PC-9 (cell line): Measurements from ENCODE around the gene ID1. TPM values are rescaled to one million over a fixed set of nuclear protein-coding genes. Genes with fewer than 3 reads are reported as not detected.

Experiments
- BruUV-seq: library from RNA; stranded (reverse); fragments of 400-500 nt; replicated peaks from 2 replicates; lab custom pipeline; 2021; lab: Mats Ljungman, UMichigan
- CTCF ChIA-PET: fragments of 300-600 bp; sonication (Branson Sonifier 250); formaldehyde crosslinking; loops from one replicate; lab custom pipeline; 2022; ENCODE audit warnings: antibody characterized with exemption; lab: Charles Lee
- POLR2A ChIA-PET: fragments of 300-600 bp; sonication (Branson Sonifier 250); formaldehyde crosslinking; loops from one replicate; lab custom pipeline; 2022; ENCODE audit warnings: antibody characterized with exemption; ENCODE audit not compliant: unreplicated experiment; lab: Charles Lee
- DNase-seq, 2 experiments: peaks; one replicate each; pipeline versions ENCODE4 v3.0.0 to v3.0.0-alpha.2; 2015 to 2022; ENCODE audit warnings: mixed read lengths in 1 of 2
- H2AFZ ChIP-seq: fragments of 200-600 bp; sonication (generic); 2 replicates; pipeline ENCODE4 v1.8.1; 2017; ENCODE audit warnings: antibody characterized with exemption
- H3F3A ChIP-seq: fragments of 200-600 bp; sonication (generic); 2 replicates; pipeline ENCODE4 v1.8.1; 2017; ENCODE audit warnings: antibody characterized with exemption, mild to moderate bottlenecking, low read depth; ENCODE audit not compliant: insufficient read depth
- H3K27ac ChIP-seq: fragments of 200-600 bp; sonication (generic); 2 replicates; pipeline ENCODE4 v1.6.1; 2016; ENCODE audit warnings: mixed run types
- H3K27me3 ChIP-seq: fragments of 200-600 bp; sonication (generic); 2 replicates; pipeline ENCODE4 v1.6.1; 2016; ENCODE audit warnings: low read depth, mixed run types; ENCODE audit not compliant: insufficient read depth
- H3K36me3 ChIP-seq: fragments of 200-600 bp; sonication (generic); 2 replicates; pipeline ENCODE4 v1.6.1; 2016; ENCODE audit warnings: low read depth, mixed run types
- H3K4me1 ChIP-seq: fragments of 200-600 bp; sonication (generic); replicated peaks from 2 replicates; pipeline ENCODE4 v1.6.1; 2016; ENCODE audit warnings: mixed run types; ENCODE audit not compliant: insufficient read depth
- H3K4me2 ChIP-seq: fragments of 200-600 bp; sonication (generic); 2 replicates; pipeline ENCODE4 v1.6.1; 2017; ENCODE audit warnings: mixed run types
- H3K4me3 ChIP-seq: fragments of 200-600 bp; sonication (generic); 2 replicates; pipeline ENCODE4 v1.6.1; 2016; ENCODE audit warnings: mixed run types
- H3K79me2 ChIP-seq: fragments of 200-600 bp; sonication (generic); 2 replicates; pipeline ENCODE4 v1.6.1; 2017; ENCODE audit warnings: low read depth, mixed run types
- H3K9me2 ChIP-seq: fragments of 200-600 bp; sonication (generic); 2 replicates; pipeline ENCODE4 v1.8.1; 2017; ENCODE audit warnings: mild to moderate bottlenecking; ENCODE audit not compliant: insufficient read depth
- H3K9me3 ChIP-seq: fragments of 200-600 bp; sonication (generic); 2 replicates; pipeline ENCODE4 v1.8.1; 2016; ENCODE audit warnings: low read depth; ENCODE audit not compliant: insufficient read depth
- H4K20me1 ChIP-seq: fragments of 200-600 bp; sonication (generic); 2 replicates; pipeline ENCODE4 v1.8.1; 2017; ENCODE audit not compliant: insufficient read depth
- EZH2 ChIP-seq: fragments of 200-600 bp; sonication (generic); IDR thresholded peaks from 2 replicates; pipeline ENCODE4 v1.8.0; 2017; ENCODE audit warnings: antibody characterized with exemption, low read depth
- intact Hi-C: fragments of 100-400 bp; cut with micrococcal nuclease; formaldehyde crosslinking; loops from one replicate; pipeline ENCODE4 v1.10.0; 2022; ENCODE audit not compliant: unreplicated experiment
- total RNA-seq: library from RNA; stranded (reverse); gene quantifications from 2 replicates; pipeline ENCODE4 v1.2.3, GENCODE V29; 2021
- TF ChIP-seq, protein P1 (sequence below): fragments of 200-600 bp; sonication (generic); conservative IDR thresholded peaks from 2 replicates; pipeline ENCODE4 v1.6.1; 2017; ENCODE audit warnings: mixed run types, antibody characterized with exemption, mild to moderate bottlenecking, moderate library complexity

Gene ID1
- total RNA-seq, 1 experiment from 2014 or later = 74.4 TPM

DNA sequence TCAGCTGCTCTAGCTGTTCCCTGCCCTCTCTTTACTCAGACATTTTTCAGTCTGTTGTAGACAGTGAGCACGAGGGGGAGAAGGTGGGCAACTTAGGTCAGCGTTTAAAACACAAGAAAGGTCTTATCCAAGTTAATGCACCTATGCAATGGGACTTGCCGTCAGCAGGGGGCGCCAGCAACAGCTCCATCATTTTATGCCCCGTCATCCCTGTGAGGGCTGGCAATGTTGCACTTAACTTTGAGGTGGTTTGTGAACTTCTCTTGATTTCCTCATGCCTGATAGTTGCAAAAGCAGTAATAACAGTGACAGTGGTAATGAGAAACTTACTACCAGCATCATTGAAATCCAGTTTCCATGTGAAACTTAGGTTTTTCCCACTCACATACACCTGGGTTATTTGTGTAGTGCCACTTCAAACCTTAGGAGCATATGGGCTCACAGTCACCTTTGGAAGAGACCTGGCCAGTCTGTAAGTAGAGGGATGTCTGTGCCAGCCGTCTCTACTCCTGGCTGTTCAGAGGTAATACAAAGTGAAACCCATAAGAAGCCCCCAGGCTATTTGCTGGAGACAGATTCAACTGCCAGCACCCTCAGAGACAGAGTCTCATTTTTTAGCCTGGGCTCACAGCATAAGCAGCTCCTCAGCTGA is 44.9 kb upstream of the ID1 start:
- ChIA-PET POLR2A (interaction anchor here (0.5 to 1.2 kb wide), 13 partner anchors 33 to 180 kb away, joined by 3 to 8 read pairs (median 4); partner anchors contain the start of gene BCL2L1), CTCF (interaction anchor here (0.5 to 18.7 kb wide), 6 partner anchors 33 to 1957 kb away, joined by 3 to 407 read pairs (median 4); no protein-coding TSS in a partner anchor)
- Histone ChIP-seq H4K20me1 (no peaks in the 10 kb centered on the region), H2AFZ (no peak overlapping the region), H3K27me3 (no peaks in the 10 kb centered on the region), H3K4me2 (peak overlapping the region; percentile 65), H3K4me3 (peak overlapping the region; percentile 3; the same call in 1 of the 2 replicates), H3F3A (peaks cover 73% of the 10 kb centered on the region), H3K79me2 (peaks cover 21% of the 10 kb centered on the region; the same call in 1 of the 2 replicates), H3K36me3 (peaks cover 42% of the 10 kb centered on the region), H3K27ac (peak overlapping the region; percentile 99), H3K4me1 (peaks cover 70% of the 10 kb centered on the region), H3K9me2 (no peaks in the 10 kb centered on the region), H3K9me3 (no peaks in the 10 kb centered on the region)
- peak; percentile 81 to 90 for DNase-seq
- TF ChIP-seq EZH2 = no peak
- TF ChIP-seq, protein P1, sequence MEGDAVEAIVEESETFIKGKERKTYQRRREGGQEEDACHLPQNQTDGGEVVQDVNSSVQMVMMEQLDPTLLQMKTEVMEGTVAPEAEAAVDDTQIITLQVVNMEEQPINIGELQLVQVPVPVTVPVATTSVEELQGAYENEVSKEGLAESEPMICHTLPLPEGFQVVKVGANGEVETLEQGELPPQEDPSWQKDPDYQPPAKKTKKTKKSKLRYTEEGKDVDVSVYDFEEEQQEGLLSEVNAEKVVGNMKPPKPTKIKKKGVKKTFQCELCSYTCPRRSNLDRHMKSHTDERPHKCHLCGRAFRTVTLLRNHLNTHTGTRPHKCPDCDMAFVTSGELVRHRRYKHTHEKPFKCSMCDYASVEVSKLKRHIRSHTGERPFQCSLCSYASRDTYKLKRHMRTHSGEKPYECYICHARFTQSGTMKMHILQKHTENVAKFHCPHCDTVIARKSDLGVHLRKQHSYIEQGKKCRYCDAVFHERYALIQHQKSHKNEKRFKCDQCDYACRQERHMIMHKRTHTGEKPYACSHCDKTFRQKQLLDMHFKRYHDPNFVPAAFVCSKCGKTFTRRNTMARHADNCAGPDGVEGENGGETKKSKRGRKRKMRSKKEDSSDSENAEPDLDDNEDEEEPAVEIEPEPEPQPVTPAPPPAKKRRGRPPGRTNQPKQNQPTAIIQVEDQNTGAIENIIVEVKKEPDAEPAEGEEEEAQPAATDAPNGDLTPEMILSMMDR = peak; percentile 95
- intact Hi-C loops = loop anchor here (1.0 to 5.0 kb wide), 5 partner anchors 15 to 248 kb away; partner anchors contain the start of gene BCL2L1
- TSS peak; percentile 88 for BruUV-seq

DNA sequence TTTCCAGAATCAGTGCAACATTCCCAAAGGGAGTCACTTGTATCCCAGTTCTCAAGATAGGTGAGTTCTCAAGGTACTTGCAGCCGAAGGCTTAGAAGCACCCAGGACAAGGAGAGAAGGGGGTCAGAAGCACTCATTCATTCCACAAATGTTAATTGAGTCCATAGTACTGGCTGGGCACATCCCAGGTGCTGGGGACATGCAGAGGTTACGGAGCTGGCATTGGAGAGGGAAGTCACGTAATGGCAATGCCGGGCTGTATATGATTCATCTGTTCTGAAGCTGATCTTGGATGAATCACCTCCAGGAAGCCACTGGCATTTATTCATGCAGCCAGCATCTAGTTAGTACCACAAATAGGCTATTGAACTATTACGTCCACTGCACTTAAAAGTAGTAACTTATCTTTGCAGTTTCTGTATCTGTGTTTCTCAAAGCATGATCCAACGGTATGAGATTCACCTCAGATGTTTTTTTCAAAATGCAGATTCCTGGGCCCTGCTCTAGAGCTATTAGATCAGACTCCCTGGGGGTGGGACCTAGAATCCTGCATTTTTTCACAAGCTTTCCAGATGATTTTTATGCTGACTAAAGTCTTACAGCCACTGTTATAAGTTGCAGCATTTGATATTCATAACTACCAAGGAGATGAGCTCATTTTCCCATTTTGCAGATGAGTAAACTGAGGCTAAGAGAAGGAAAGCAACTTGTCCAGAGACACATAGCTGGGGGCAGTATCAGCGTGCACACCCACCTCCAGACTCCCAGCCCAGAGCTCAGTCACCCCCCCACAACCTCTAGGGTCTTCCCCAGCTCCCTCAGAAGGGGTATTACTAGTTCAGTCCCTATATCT is 44.1 kb upstream of the ID1 start:
- Histone ChIP-seq H4K20me1 (no peaks in the 10 kb centered on the region), H2AFZ (no peak overlapping the region), H3K9me2 (no peaks in the 10 kb centered on the region), H3K79me2 (peaks cover 21% of the 10 kb centered on the region; the same call in 1 of the 2 replicates), H3K27me3 (no peaks in the 10 kb centered on the region), H3K4me2 (peak overlapping the region; percentile 65), H3K4me1 (peaks cover 76% of the 10 kb centered on the region), H3K36me3 (peaks cover 40% of the 10 kb centered on the region), H3K27ac (peak overlapping the region; percentile 99), H3K9me3 (no peaks in the 10 kb centered on the region), H3K4me3 (peak overlapping the region; percentile 3; the same call in 1 of the 2 replicates), H3F3A (peaks cover 78% of the 10 kb centered on the region)
- DNase-seq = peak; percentile 85 to 97
- TSS peak; percentile 21 for BruUV-seq
- ChIA-PET CTCF (interaction anchor here (0.5 to 18.7 kb wide), 11 partner anchors 12 to 1956 kb away, joined by 3 to 407 read pairs (median 5); partner anchors contain the start of gene ID1), POLR2A (interaction anchor here (0.5 to 1.2 kb wide), 13 partner anchors 15 to 177 kb away, joined by 3 to 27 read pairs (median 5); partner anchors contain the start of genes BCL2L1 and ID1)
- TF ChIP-seq EZH2 = no peak
- TF ChIP-seq, protein P1 = no peak
- intact Hi-C loops = loop anchor here (1.0 to 5.0 kb wide), 5 partner anchors 16 to 249 kb away; partner anchors contain the start of gene BCL2L1

DNA sequence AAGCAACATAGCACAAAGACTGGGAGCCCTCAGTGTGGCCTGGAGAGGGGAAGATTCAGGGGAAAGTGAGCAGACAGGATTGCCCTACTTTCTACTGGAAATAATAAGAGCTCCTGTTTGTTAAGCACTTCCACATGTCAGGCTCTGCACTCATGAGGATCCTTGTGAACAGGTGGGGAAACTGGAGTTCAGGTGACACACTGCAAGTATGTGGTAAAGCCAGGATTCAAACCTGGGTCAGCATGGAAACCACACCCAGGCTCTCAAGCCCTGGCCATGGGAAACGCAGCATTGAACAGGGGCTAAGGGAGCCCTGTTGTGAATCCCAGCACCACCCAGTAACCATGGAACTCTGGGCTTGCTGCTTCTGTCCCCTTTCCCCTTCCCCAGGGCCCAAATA is 42.8 kb upstream of the ID1 start:
- H3K4me3 ChIP-seq = no peak overlapping the region
- no peak for TF ChIP-seq EZH2
- TF ChIP-seq, protein P1 = no peak
- H2AFZ ChIP-seq = no peak overlapping the region
- no peaks in the 10 kb centered on the region for H3K27me3 ChIP-seq
- no TSS peak for BruUV-seq
- H3K9me3 ChIP-seq = no peaks in the 10 kb centered on the region
- peaks cover 88% of the 10 kb centered on the region for H3K4me1 ChIP-seq
- ChIA-PET POLR2A (interaction anchor here (0.6 kb wide), 1 partner anchor 20 kb away, joined by 4 read pairs; no protein-coding TSS in a partner anchor), CTCF (interaction anchor here (0.5 to 18.7 kb wide), 9 partner anchors 9 to 161 kb away, joined by 3 to 407 read pairs (median 5); no protein-coding TSS in a partner anchor)
- peak overlapping the region; percentile 99 for H3K27ac ChIP-seq
- peaks cover 78% of the 10 kb centered on the region for H3F3A ChIP-seq
- peaks cover 40% of the 10 kb centered on the region for H3K36me3 ChIP-seq
- intact Hi-C loops = loop anchor here (5.0 kb wide), 1 partner anchor 250 kb away; no protein-coding TSS in a partner anchor
- DNase-seq = no peak
- H3K4me2 ChIP-seq = no peak overlapping the region
- peaks cover 21% of the 10 kb centered on the region; the same call in 1 of the 2 replicates for H3K79me2 ChIP-seq
- no peaks in the 10 kb centered on the region for H4K20me1 ChIP-seq
- no peaks in the 10 kb centered on the region for H3K9me2 ChIP-seq
